Measurements from ENCODE around the gene IQCE.

GRCh38 chr7:2621948-2622640 lies 63.3 kb downstream of the IQCE start:
- TF ChIP-seq EZH2phosphoT487 (IDR thresholded peaks at IDR 0.05; ENCODE audit: insufficient read depth, low read depth) (no peak), EZH2 (IDR thresholded peaks at IDR 0.05; ENCODE audit: insufficient read depth, poor library complexity, severe bottlenecking) (no peak)

All from GM23248 (cell line).